MM.1S (cell line): Measurements from ENCODE around the gene NTRK3.

ENCODE experiments used
- DNase-seq: peaks from one replicate; pipeline ENCODE4 v3.0.0-alpha.2; 2015
- H2AFZ ChIP-seq: fragments of 300-600 bp; sonication (generic); 2 replicates; pipeline ENCODE4 v1.6.0; 2016; ENCODE audit warnings: antibody characterized with exemption, low read length
- H3F3A ChIP-seq: fragments of 300-600 bp; sonication (generic); 2 replicates; pipeline ENCODE4 v1.6.1; 2016; ENCODE audit warnings: mild to moderate bottlenecking, antibody characterized with exemption, low read length, moderate library complexity, mixed read lengths; ENCODE audit not compliant: insufficient read depth
- H3K27ac ChIP-seq: fragments of 300-600 bp; sonication (generic); 2 replicates; pipeline ENCODE4 v1.5.1; 2016; ENCODE audit warnings: mild to moderate bottlenecking, low read length
- H3K27me3 ChIP-seq: fragments of 300-600 bp; sonication (generic); replicated peaks from 2 replicates; pipeline ENCODE4 v1.6.0; 2016; ENCODE audit warnings: low read length; ENCODE audit not compliant: insufficient read depth
- H3K36me3 ChIP-seq: fragments of 300-600 bp; sonication (generic); replicated peaks from 2 replicates; pipeline ENCODE4 v1.6.1; 2016; ENCODE audit warnings: mild to moderate bottlenecking, low read length, mixed read lengths; ENCODE audit not compliant: insufficient read depth
- H3K4me1 ChIP-seq: fragments of 300-600 bp; sonication (generic); 2 replicates; pipeline ENCODE4 v1.6.1; 2016; ENCODE audit warnings: low read length, mixed read lengths
- H3K4me2 ChIP-seq: fragments of 300-600 bp; sonication (generic); 2 replicates; pipeline ENCODE4 v1.6.0; 2016; ENCODE audit warnings: low read depth, low read length
- H3K4me3 ChIP-seq: fragments of 300-600 bp; sonication (generic); 2 replicates; pipeline ENCODE4 v1.5.1; 2016; ENCODE audit warnings: low read length, mixed read lengths
- H3K79me2 ChIP-seq: fragments of 300-600 bp; sonication (generic); 2 replicates; pipeline ENCODE4 v1.6.1; 2016; ENCODE audit warnings: mixed run types, low read length, mixed read lengths
- H3K9ac ChIP-seq: fragments of 300-600 bp; sonication (generic); 2 replicates; pipeline ENCODE4 v1.6.1; 2016; ENCODE audit warnings: low read length, mixed read lengths
- H3K9me2 ChIP-seq: fragments of 300-600 bp; sonication (generic); replicated peaks from 2 replicates; pipeline ENCODE4 v1.6.1; 2016; ENCODE audit warnings: mild to moderate bottlenecking, low read length, mixed read lengths; ENCODE audit not compliant: insufficient read depth
- H3K9me3 ChIP-seq: fragments of 300-600 bp; sonication (generic); replicated peaks from 2 replicates; pipeline ENCODE4 v1.6.1; 2016; ENCODE audit warnings: mild to moderate bottlenecking, low read length, mixed read lengths; ENCODE audit not compliant: insufficient read depth
- H4K20me1 ChIP-seq: fragments of 300-600 bp; sonication (generic); 2 replicates; pipeline ENCODE4 v1.6.1; 2016; ENCODE audit warnings: mild to moderate bottlenecking, low read length, moderate library complexity, mixed read lengths; ENCODE audit not compliant: insufficient read depth
- CTCF ChIP-seq: fragments of 300-600 bp; sonication (generic); IDR thresholded peaks from 2 replicates; pipeline ENCODE4 v1.5.1; 2016; ENCODE audit warnings: antibody characterized with exemption, low read length, mixed read lengths
- EZH2 ChIP-seq: fragments of 300-600 bp; sonication (generic); optimal IDR thresholded peaks from 2 replicates; pipeline ENCODE3; 2017; ENCODE audit warnings: low read depth, mild to moderate bottlenecking, antibody characterized with exemption, low read length, mixed read lengths
- EZH2phosphoT487 ChIP-seq: fragments of 300-600 bp; sonication (generic); IDR thresholded peaks from 2 replicates; pipeline ENCODE4 v1.6.1; 2018; ENCODE audit warnings: antibody characterized with exemption, low read length

The NTRK3 gene

DNA sequence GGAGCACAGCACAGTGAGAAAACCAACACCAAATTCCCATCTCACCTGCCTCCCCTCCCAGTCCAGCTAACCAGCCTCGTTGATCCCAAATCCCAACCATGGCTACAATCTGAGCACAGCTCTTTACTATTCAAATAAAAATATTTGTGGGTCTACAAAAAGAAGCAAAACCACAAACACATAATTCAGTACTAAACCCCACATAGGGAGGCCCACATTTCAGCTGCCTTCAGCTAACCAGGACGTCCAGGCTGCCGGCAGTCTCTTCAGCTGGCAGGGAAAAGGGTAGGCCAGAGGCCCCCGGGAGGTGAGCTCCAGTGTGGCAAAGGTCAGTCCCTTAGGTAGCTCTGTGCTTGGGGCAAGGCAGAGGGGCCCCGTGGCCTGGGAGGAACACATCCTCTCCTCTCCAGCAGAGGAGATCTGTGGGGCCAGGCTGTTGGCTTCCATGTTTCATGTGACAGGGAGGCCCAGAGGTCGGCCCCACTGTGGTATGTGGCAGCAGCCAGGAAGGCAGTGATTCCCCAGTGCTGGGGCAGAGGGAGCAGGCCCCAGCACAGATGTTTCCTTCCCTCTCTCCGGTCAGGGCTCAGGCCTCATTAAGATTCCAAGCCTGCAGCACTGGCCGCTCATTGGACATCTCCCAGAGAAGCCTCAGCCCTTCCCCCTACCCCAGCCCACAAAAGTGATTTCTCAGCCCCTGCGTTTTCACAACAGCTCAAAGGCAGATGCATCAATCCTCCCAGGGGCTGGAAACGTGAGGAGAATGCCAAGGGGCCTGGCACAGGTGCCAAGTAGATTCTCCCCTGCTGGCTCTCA is 381.4 kb downstream of the NTRK3 start:
- no peak overlapping the region for H3K4me2 ChIP-seq
- no peak for TF ChIP-seq CTCF
- TF ChIP-seq EZH2 = no peak

GRCh38 chr15:87873516-87873915 is 383.0 kb downstream of the NTRK3 start:
- Histone ChIP-seq H3K27ac (no peak overlapping the region), H3K36me3 (no peaks in the 10 kb centered on the region), H4K20me1 (no peaks in the 10 kb centered on the region), H2AFZ (no peak overlapping the region), H3K9me2 (no peaks in the 10 kb centered on the region), H3K9me3 (no peaks in the 10 kb centered on the region), H3F3A (no peaks in the 10 kb centered on the region), H3K27me3 (no peaks in the 10 kb centered on the region), H3K79me2 (no peaks in the 10 kb centered on the region), H3K9ac (no peak overlapping the region), H3K4me2 (no peak overlapping the region), H3K4me1 (no peaks in the 10 kb centered on the region), H3K4me3 (no peak overlapping the region)
- DNase-seq = no peak
- TF ChIP-seq EZH2 (no peak), CTCF (no peak)

More for the DNA sequence above, 381.4 kb downstream of the NTRK3 start:
- no peak overlapping the region for H3K9ac ChIP-seq
- H3K36me3 ChIP-seq = no peaks in the 10 kb centered on the region
- no peaks in the 10 kb centered on the region for H3K9me3 ChIP-seq
- H3K9me2 ChIP-seq = no peaks in the 10 kb centered on the region
- no peaks in the 10 kb centered on the region for H3K27me3 ChIP-seq
- no peak overlapping the region for H3K4me3 ChIP-seq
- H4K20me1 ChIP-seq = no peaks in the 10 kb centered on the region
- H3K4me1 ChIP-seq = no peaks in the 10 kb centered on the region; the same call in 1 of the 2 replicates
- no peak overlapping the region for H2AFZ ChIP-seq
- H3K27ac ChIP-seq = no peak overlapping the region
- DNase-seq = no peak
- H3K79me2 ChIP-seq = no peaks in the 10 kb centered on the region
- no peaks in the 10 kb centered on the region for H3F3A ChIP-seq

- H3F3A ChIP-seq = no peaks in the 10 kb centered on the region
These were observed 384.7 kb downstream of the NTRK3 start for GRCh38 chr15:87871731-87872320.

More at GRCh38 chr15:87871731-87872320, 384.7 kb downstream of the NTRK3 start:
- H3K4me2 ChIP-seq = no peak overlapping the region
- H2AFZ ChIP-seq = no peak overlapping the region
- no peak overlapping the region for H3K27ac ChIP-seq
- H3K79me2 ChIP-seq = no peaks in the 10 kb centered on the region
- H3K27me3 ChIP-seq = no peaks in the 10 kb centered on the region
- no peaks in the 10 kb centered on the region for H3K36me3 ChIP-seq
- no peak for DNase-seq
- H3K9me3 ChIP-seq = no peaks in the 10 kb centered on the region
- no peaks in the 10 kb centered on the region for H3K9me2 ChIP-seq
- H4K20me1 ChIP-seq = no peaks in the 10 kb centered on the region
- no peaks in the 10 kb centered on the region for H3K4me1 ChIP-seq
- H3K9ac ChIP-seq = no peak overlapping the region
- no peak for TF ChIP-seq EZH2
- TF ChIP-seq CTCF = no peak
- TF ChIP-seq EZH2phosphoT487 = no peak
- no peak overlapping the region for H3K4me3 ChIP-seq
